ENCODE measurements around the gene CPED1. TPM values are rescaled to one million over a fixed set of nuclear protein-coding genes. Genes with fewer than 3 reads are reported as not detected.
A peak's percentile ranks its signal among the peaks of the same experiment; 100 is the strongest.

Gene CPED1
- total RNA-seq, 1 experiment from 2014 or later, result 0.13 TPM

GRCh38 chr7:121160150-121161008 is 171.9 kb downstream of the CPED1 start:
- no peak overlapping the region for H2BK5ac ChIP-seq (ENCODE audit: insufficient read length, low read length)
- no peaks in the 10 kb centered on the region; the same call in 1 of the 2 replicates for H3K27me3 ChIP-seq (ENCODE audit: insufficient read depth, low read length)
- H2BK120ac ChIP-seq (ENCODE audit: low read depth, low read length, poor library complexity, severe bottlenecking), result no peak overlapping the region
- H3K56ac ChIP-seq (ENCODE audit: insufficient read length, low read depth, low read length), result no peak overlapping the region
- H4K5ac ChIP-seq (ENCODE audit: insufficient read length, low read depth, low read length), result no peak overlapping the region
- H2BK20ac ChIP-seq (ENCODE audit: low read depth, low read length, poor library complexity, severe bottlenecking), result no peak overlapping the region
- H3K27ac Mint-ChIP-seq, result peak overlapping the region in 2 of 3 experiments; percentile 45 to 87; a peak in 2 of 7 replicates
- no peak overlapping the region for H4K91ac ChIP-seq (ENCODE audit: insufficient read length, low read depth, low read length)
- DNase-seq, result no peak
- H3K4me1 Mint-ChIP-seq, result peaks cover 8 to 9% of the 10 kb centered on the region in 2 experiments; a peak in 3 of 4 replicates
- no peak overlapping the region for H3K27ac ChIP-seq (ENCODE audit: insufficient read length, low read depth, low read length)
- no peak overlapping the region for H3K14ac ChIP-seq (ENCODE audit: insufficient read depth, low read length)
- H3T11ph ChIP-seq (ENCODE audit: low read length), result no peak overlapping the region
- H3K4me2 ChIP-seq (ENCODE audit: insufficient read depth, insufficient read length, low read length), result no peak overlapping the region
- H3K23ac ChIP-seq (ENCODE audit: insufficient read length, low read depth, low read length), result no peak overlapping the region
- H3K79me2 ChIP-seq (ENCODE audit: insufficient read depth, low read length), result no peaks in the 10 kb centered on the region
- H3K9ac ChIP-seq (ENCODE audit: extremely low read depth, insufficient read length, low read length), result no peak overlapping the region
- no peaks in the 10 kb centered on the region for H3K23me2 ChIP-seq (ENCODE audit: insufficient read length, low read depth, low read length, poor library complexity, severe bottlenecking)
- no CpG with 5 or more reads among the region's 4 CpGs for WGBS (ENCODE audit: extremely low coverage, insufficient read length, low lambda C conversion rate)
- H2BK12ac ChIP-seq (ENCODE audit: insufficient read length, low read depth, low read length), result no peak overlapping the region
- no peaks in the 10 kb centered on the region for H3K4me1 ChIP-seq (ENCODE audit: insufficient read depth, low read length)
- no peak overlapping the region for H3K4ac ChIP-seq (ENCODE audit: low read depth, low read length)
- no peaks in the 10 kb centered on the region for H3K9me3 ChIP-seq (ENCODE audit: control insufficient read depth, low read depth, low read length)
- peaks cover 1% of the 10 kb centered on the region; the same call in 1 of the 2 replicates for H3K27me3 Mint-ChIP-seq (ENCODE audit: low read depth)
- no peak for TF ChIP-seq CTCF (conservative IDR thresholded peaks at IDR 0.05)
- H4K8ac ChIP-seq (replicated peaks; ENCODE audit: insufficient read length, low read depth, low read length), result no peak overlapping the region
- no peak overlapping the region for H3K4me3 Mint-ChIP-seq
- H3K36me3 Mint-ChIP-seq (ENCODE audit: insufficient read depth in 1 of 3, low read depth in 3 of 3), result no peaks in the 10 kb centered on the region
- H3K79me1 ChIP-seq (ENCODE audit: insufficient read depth, low read depth, low read length, poor library complexity, severe bottlenecking), result no peaks in the 10 kb centered on the region
- no peak overlapping the region for H2BK15ac ChIP-seq (ENCODE audit: low read depth, low read length)
- H3K9me3 Mint-ChIP-seq, result no peaks in the 10 kb centered on the region
- H4K20me1 ChIP-seq (ENCODE audit: control insufficient read depth, insufficient read depth, insufficient read length), result no peaks in the 10 kb centered on the region
- no peak overlapping the region for H3K18ac ChIP-seq (ENCODE audit: insufficient read length, low read depth, low read length)
- H2AK5ac ChIP-seq (ENCODE audit: insufficient read length, low read length), result no peak overlapping the region
- no peak overlapping the region for H2AFZ ChIP-seq (ENCODE audit: low read length)

Measured in H9 (cell line).